Stimulated activated CD4-positive, alpha-beta T cell treated with anti-CD3 and anti-CD28 coated beads, Interleukin-15, amount 100 ng/mL, for 1 hour (primary cell): Measurements from ENCODE around the gene CSF2.
"Not testable (repeated sequence)": the region's sequence is repeated elsewhere in the genome, so short reads cannot be mapped to it uniquely, and the experiment has no call there.

Experiments used
- DNase-seq, 2 donors: peaks; one replicate each; pipeline ENCODE4 v3.0.0-alpha.2; 2020; ENCODE audit warnings: low read depth in 1 of 2, low spot score in 1 of 2

CSF2 gene

DNA sequence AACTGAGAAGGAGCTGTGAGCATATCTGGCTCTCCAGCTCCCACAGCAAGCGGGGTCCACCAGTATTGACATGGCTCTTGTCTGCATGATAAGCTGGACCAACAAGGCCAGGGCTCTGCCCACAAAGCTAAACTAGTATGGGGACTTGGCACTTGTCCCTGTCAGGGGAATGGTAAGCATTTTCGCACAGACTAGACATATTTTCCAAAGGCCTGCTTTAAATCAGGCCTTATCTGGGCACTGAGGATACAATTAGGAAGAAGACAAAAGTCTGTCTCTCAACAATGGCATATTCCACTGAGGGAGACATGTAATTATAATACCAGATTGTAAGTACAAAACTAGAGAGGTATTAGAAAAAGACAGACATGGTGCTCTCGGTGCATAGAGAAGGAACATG is 32.1 kb downstream of the CSF2 start:
- no peak for DNase-seq

DNA sequence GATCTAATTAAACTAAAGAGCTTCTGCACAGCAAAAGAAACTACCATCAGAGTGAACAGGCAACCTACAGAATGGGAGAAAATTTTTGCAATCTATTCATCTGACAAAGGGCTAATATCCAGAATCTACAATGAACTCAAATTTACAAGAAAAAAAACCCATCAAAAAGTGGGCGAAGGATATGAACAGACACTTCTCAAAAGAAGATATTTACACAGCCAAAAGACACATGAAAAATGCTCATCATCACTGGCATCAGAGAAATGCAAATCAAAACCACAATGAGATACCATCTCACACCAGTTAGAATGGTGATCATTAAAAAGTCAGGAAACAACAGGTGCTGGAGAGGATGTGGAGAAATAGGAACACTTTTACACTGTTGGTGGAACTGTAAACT is 34.9 kb downstream of the CSF2 start:
- not testable (repeated sequence) for DNase-seq

DNA sequence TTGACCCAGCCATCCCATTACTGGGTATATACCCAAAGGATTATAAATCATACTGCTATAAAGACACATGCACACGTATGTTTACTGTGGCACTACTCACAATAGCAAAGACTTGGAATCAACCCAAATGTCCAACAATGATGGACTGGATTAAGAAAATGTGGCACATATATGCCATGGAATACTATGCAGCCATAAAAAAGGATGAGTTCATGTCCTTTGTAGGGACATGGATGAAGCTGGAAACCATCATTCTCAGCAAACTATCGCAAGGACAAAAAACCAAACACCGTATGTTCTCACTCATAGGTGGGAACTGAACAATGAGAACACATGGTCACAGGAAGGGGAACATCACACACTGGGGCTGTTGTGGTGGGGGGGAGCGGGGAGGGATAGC is 35.4 kb downstream of the CSF2 start:
- not testable (repeated sequence) for DNase-seq

DNA sequence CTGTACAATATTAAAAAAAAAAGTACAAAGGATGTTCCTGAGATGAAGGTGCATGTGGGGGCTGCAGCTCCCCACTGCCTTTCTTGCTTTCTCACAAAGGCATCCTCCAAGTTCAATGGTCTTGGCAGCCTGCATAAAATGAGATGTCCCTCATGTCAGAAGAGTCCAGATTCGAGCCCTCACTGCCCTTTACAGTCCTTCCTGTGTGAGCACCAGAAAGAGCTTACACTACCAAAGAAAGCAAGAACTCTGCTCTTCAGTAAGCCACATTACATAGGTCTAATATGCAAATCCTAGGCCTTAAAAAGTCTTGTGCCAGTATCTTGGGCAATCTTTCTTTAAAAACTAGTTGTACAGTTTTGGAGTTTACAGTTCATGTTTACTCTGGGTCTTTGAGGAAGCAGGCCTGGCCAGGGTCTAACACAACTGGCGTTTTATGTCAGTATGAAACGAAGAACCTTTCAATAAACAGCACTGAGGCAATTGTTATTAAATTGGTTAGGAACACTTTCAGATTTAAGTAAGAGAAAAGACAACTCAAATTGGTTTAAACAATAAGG is 36.0 kb downstream of the CSF2 start:
- no peak for DNase-seq

DNA sequence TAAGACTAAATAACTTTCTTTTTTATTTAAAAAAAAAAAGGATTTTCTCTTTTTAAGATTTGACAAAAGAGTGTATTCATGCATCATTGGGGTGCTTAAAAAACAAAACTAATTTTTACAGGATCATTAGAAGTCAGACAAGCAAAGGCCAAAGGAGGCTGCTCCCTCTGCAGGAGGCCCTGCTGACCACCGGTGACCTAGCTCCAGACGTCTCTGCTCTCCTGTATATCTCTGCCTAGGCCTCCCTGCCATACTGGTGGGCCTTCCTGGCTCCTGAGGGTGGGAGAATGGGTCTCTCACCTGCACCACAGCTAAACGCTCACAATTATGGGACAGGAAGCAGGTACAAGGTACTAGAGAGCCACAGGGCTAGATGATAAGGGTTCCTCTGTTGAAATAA is 36.6 kb downstream of the CSF2 start:
- DNase-seq, result no peak

DNA sequence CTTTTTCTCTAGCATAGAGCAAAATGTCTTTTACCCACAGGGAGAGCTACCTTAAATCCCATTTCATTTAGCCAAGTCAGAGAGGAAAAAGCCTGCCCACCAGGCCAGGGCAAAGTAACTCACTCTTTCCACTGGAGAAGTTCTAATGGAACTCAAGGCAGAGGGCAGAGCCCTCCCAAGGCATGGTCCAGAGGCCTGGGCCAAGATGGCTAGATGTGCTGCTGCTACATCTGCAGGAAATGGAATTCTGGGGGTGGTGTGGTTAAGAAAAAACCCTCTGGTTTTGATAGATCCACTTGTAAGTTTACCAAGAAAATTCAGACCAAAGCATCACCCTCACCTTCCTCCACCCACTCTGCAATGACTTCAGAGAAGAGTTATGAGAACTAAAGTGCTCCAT is 37.3 kb downstream of the CSF2 start:
- no peak for DNase-seq

DNA sequence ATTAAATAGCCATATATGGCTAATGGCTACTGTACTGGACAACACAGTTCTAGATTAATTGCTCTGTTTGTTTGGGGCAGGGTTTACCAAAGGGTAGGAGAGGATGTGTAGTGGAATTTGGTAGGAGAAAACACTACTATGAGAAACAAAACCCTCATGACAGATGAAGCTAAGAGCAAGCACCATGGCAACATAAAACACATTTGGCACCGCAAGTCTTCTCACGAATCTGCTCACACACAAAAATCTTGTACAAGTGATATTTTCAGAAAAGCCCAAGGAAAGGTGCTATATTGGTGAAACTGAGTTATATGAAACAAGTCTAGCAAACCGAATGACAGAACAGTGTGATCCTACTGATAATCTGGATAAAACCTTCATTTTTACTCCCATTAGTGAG is 38.5 kb downstream of the CSF2 start:
- no peak for DNase-seq

DNA sequence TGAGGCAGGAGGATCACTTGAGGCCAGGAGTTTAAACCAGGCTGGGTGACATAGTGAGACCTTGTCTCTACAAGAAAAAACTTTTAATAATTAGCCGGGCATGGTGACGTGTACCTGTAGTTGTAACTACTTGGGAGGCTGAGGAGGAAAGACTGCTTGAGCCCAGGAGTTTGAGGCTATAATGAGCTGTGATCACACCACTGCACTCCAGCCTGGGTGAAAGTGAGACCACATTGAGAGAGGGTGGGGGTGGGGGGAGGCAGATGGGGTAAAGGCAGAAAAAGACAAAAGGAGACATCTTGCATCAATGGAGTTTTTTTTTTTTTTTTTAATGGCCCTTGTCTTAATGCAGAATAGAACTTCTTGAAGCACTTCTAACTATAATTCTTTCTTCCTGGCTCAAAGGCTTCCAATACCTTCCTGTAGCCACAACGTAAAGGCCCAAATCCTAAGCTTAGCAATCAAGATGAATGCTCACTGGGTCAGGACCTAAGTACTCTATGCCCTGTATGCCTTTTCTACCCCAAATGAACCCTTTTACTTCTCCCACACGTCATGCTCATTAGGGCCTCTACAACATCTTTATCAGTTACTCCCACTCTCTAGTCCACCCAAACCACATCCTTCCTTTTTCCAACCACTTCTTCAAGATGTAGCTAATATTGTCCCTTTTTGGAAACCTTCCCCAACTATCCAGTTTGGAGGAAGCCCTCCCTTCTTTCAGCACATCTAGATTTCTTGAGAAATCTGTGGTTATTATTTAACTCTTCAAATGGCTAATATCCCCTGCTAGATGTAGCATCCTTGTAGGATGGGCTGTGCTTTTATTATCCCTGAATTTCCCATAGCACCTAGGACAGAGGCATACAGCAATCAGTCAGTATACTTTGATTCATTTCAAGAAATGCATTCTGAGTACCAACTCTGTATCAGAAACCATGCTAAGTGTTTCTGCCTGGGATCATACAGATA is 40.8 kb downstream of the CSF2 start:
- DNase-seq, result no peak

DNA sequence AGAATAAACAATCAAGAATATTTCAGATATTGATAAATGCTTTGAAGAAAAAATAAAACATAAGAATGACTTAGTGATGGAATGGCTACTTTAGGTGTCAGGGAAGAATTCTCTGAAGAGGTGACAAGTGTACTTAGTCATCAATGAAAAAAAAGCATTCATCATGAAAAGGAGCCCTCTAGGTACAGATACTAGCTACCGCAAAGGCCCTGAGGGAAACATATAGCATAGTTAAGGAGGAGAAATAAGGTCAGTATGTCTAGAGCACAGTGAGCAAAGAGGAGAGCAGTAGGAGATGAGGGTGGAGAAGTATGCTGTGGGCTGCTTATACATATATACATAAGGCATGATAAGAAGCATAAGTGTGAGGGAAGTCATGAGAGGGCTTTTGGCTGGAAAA is 41.8 kb downstream of the CSF2 start:
- no peak for DNase-seq

DNA sequence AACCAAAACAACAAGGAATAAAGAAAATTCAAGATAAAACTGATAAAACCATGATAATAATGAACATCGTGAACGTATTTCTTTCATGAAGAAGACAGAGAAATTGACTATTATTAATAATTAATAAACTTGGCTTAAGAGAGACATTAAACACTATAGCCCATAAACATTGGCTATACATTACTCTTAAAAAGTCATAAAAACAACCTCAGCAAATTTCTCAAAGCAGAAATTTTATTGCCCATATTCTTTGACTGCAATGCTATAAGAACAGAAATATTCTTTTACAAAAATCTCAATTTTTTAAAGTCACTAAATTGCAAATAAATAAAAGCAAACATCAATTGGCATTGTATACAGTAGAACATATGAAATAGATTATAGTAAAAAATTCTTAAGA is 42.5 kb downstream of the CSF2 start:
- DNase-seq, result no peak

DNA sequence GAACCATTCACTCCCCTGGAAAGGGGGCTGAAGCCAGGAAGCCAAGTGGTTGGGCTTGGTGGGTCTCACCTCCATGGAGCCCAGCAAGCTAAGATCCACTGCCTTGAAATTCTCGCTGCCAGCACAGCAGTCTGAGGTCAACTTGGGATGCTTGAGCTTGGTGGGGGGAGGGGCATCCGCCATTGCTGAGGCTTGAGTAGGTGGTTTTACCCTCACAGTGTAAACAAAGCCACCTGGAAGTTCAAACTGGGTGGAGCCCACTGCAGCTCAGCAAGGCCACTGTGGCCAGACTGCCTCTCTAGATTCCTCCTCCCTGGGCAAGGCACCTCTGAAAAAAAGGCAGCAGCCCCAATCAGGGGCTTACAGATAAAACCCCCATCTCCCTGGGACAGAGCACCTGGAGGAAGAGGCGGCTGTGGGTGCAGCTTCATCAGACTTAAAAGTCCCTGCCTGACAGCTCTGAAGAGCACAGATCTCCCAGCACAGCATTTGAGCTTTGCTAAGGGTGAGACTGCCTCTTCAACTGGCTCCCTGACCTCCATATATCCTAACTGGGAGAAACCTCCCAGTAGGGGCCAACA is 43.4 kb downstream of the CSF2 start:
- not testable (repeated sequence) for DNase-seq

DNA sequence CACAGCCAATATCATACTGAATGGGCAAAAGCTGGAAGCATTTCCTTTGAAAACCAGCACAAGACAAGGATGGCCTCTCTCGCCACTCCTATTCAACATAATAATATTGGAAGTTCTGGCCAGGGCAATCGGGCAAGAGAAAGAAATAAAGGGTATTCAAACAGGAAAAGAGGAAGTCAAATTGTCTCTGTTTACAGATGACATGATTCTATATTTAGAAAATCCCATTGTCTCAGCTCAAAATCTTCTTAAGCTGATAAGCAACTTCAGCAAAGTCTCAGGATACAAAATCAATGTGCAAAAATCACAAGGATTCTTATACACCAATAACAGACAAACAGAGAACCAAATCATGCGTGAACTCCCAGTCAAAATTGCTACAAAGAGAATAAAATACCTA is 47.1 kb downstream of the CSF2 start:
- not testable (repeated sequence) for DNase-seq

DNA sequence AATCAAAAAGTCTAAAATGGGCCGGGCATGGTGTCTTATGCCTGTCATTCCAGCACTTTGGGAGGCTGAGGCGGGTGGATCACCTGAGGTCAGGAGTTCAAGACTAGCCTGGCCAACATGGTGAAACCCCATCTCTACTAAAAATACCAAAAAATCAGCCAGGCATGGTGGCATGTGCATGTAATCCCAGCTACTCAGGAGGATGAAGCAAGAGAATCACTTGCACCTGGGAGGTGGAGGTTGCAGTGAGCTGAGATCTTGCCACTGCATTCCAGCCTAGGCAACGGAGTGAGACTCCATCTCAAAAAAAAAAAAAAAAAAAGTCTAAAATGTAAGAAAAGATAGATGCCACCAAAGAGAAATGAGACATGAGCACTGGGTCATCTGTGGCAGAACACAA is 49.4 kb downstream of the CSF2 start:
- DNase-seq, result not testable (repeated sequence)

DNA sequence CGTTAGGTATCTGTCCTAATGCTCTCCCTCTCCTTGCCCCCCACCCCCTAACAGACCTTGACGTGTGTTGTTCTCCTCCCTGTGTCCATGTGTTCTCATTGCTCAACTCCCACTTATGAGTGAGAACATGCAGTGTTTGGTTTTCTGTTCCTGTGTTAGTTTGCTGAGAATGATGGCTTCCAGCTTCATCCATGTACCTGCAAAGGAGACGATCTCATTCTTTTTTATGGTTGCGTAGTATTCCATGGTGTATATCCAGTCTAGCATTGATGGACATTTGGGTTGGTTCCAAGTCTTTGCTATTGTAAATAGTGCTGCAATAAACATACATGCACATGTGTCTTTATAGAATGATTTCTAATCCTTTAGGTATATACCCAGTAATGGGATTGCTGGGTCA is 50.0 kb downstream of the CSF2 start:
- not testable (repeated sequence) for DNase-seq
